GM23338 (cell line): ENCODE measurements around the gene CORO2A. TPM values are rescaled to one million over a fixed set of nuclear protein-coding genes. Genes with fewer than 3 reads are reported as not detected.

ENCODE experiments used
- ATAC-seq: fragments of 200-7000 bp; cut with Tn5 transposase; 3 replicates; pipeline ENCODE4 v1.9.1; 2020
- DNase-seq: peaks from one replicate; pipeline ENCODE4 v3.0.0-alpha.2; 2015; ENCODE audit warnings: low spot score
- H2AFZ ChIP-seq: fragments of 200-600 bp; sonication (generic); 2 replicates; pipeline ENCODE4 v1.8.0; 2016; ENCODE audit warnings: antibody characterized with exemption, mild to moderate bottlenecking, moderate library complexity
- H3F3A ChIP-seq: fragments of 200-600 bp; sonication (generic); replicated peaks from 2 replicates; pipeline ENCODE4 v1.8.0; 2017; ENCODE audit warnings: antibody characterized with exemption, mixed run types, low read depth
- H3K27ac ChIP-seq: fragments of 200-600 bp; sonication (generic); 2 replicates; pipeline ENCODE4 v1.6.1; 2016; ENCODE audit warnings: low read depth
- H3K27me3 ChIP-seq: fragments of 200-600 bp; sonication (generic); 2 replicates; pipeline ENCODE4 v1.8.0; 2016; ENCODE audit warnings: mild to moderate bottlenecking, mixed run types, moderate library complexity; ENCODE audit not compliant: insufficient read depth
- H3K36me3 ChIP-seq: fragments of 200-600 bp; sonication (generic); 2 replicates; pipeline ENCODE4 v1.8.0; 2016; ENCODE audit warnings: mild to moderate bottlenecking; ENCODE audit not compliant: insufficient read depth
- H3K4me1 ChIP-seq: fragments of 200-600 bp; sonication (generic); 2 replicates; pipeline ENCODE4 v1.8.0; 2016; ENCODE audit warnings: mild to moderate bottlenecking, moderate library complexity; ENCODE audit not compliant: insufficient read depth
- H3K4me2 ChIP-seq: fragments of 200-600 bp; sonication (generic); 2 replicates; pipeline ENCODE4 v1.7.1; 2017; ENCODE audit warnings: mixed run types
- H3K4me3 ChIP-seq: fragments of 200-600 bp; sonication (generic); 2 replicates; pipeline ENCODE4 v1.6.1; 2016; ENCODE audit warnings: mixed run types
- H3K79me2 ChIP-seq: fragments of 200-600 bp; sonication (generic); replicated peaks from 2 replicates; pipeline ENCODE4 v1.8.0; 2017; ENCODE audit warnings: mild to moderate bottlenecking; ENCODE audit not compliant: insufficient read depth
- H3K9me2 ChIP-seq: fragments of 200-600 bp; sonication (generic); 2 replicates; pipeline ENCODE4 v1.8.0; 2017; ENCODE audit not compliant: insufficient read depth
- H4K20me1 ChIP-seq: fragments of 200-600 bp; sonication (generic); replicated peaks from 2 replicates; pipeline ENCODE4 v1.8.0; 2017; ENCODE audit warnings: mild to moderate bottlenecking; ENCODE audit not compliant: insufficient read depth
- H3K27ac Mint-ChIP-seq: 2 replicates; pipeline ENCODE4 v1.8.0; 2020; ENCODE audit warnings: inconsistent platforms, mild to moderate bottlenecking, moderate library complexity, mixed read lengths
- H3K27me3 Mint-ChIP-seq: 3 replicates; pipeline ENCODE4 v1.8.0; 2022; ENCODE audit warnings: low read depth, mild to moderate bottlenecking, moderate library complexity, mixed read lengths, inconsistent platforms; ENCODE audit not compliant: insufficient read depth, poor library complexity
- H3K36me3 Mint-ChIP-seq: 3 replicates; pipeline ENCODE4 v1.8.0; 2021; ENCODE audit warnings: low read depth, mild to moderate bottlenecking, inconsistent platforms, moderate library complexity, mixed read lengths
- H3K4me1 Mint-ChIP-seq: 3 replicates; pipeline ENCODE4 v1.8.0; 2020; ENCODE audit warnings: mild to moderate bottlenecking, inconsistent platforms, mixed read lengths
- H3K4me3 Mint-ChIP-seq: 3 replicates; pipeline ENCODE4 v1.8.0; 2021; ENCODE audit warnings: moderate library complexity, mild to moderate bottlenecking, inconsistent platforms, mixed read lengths
- H3K9me3 Mint-ChIP-seq: 3 replicates; pipeline ENCODE4 v1.8.0; 2020; ENCODE audit warnings: moderate library complexity, mild to moderate bottlenecking, inconsistent platforms, mixed read lengths
- CREB1 ChIP-seq: fragments of 250-450 bp; sonication (Bioruptor Pico); IDR thresholded peaks from 2 replicates; pipeline ENCODE4 v1.5.0; 2020; ENCODE audit warnings: low read depth, mild to moderate bottlenecking, moderate library complexity
- ETS1 ChIP-seq: IDR thresholded peaks from 2 replicates; pipeline ENCODE4 v1.6.1; 2016; ENCODE audit warnings: antibody characterized with exemption
- EZH2 ChIP-seq: fragments of 200-600 bp; sonication (generic); IDR thresholded peaks from one replicate; pipeline ENCODE4 v1.8.0; 2017; ENCODE audit warnings: antibody characterized with exemption, mild to moderate bottlenecking, low read depth; ENCODE audit not compliant: unreplicated experiment
- EZH2phosphoT487 ChIP-seq: fragments of 200-600 bp; sonication (generic); IDR thresholded peaks from one replicate; pipeline ENCODE4 v1.8.1; 2018; ENCODE audit warnings: antibody characterized with exemption; ENCODE audit not compliant: unreplicated experiment
- JUNB ChIP-seq: IDR thresholded peaks from one replicate; pipeline ENCODE4 v1.6.1; 2016; ENCODE audit warnings: antibody characterized with exemption; ENCODE audit not compliant: unreplicated experiment
- NANOG ChIP-seq: IDR thresholded peaks from 2 replicates; pipeline ENCODE4 v1.6.1; 2016; ENCODE audit warnings: antibody characterized with exemption, borderline replicate concordance
- POLR2AphosphoS5 ChIP-seq: IDR thresholded peaks from 2 replicates; pipeline ENCODE4 v1.6.1; 2016; ENCODE audit warnings: antibody characterized with exemption, low read depth
- STAT1 ChIP-seq: IDR thresholded peaks from one replicate; pipeline ENCODE4 v1.6.1; 2016; ENCODE audit warnings: antibody characterized with exemption; ENCODE audit not compliant: unreplicated experiment
- ZNF114 ChIP-seq: fragments of 250-450 bp; sonication (Bioruptor Pico); IDR thresholded peaks from 2 replicates; pipeline ENCODE4 v1.5.0; 2020; ENCODE audit warnings: mild to moderate bottlenecking, moderate library complexity
- ZNF331 ChIP-seq: fragments of 250-450 bp; sonication (Bioruptor Pico); IDR thresholded peaks from 2 replicates; pipeline ENCODE4 v1.5.0; 2020; ENCODE audit warnings: low read depth, mild to moderate bottlenecking, moderate library complexity
- polyA plus RNA-seq: library from polyadenylated mRNA; unstranded; fragments of >200 nt; fragmentation: Nextera tagmentation; extraction: Ambion mirVana; gene quantifications from 2 replicates; pipeline ENCODE4 v1.2.1, GENCODE V29; 2016
- total RNA-seq: library from RNA; depleted of rRNA; stranded (reverse); fragments of >200 nt; shearing (Covaris generic); gene quantifications from 2 replicates; pipeline ENCODE4 v1.2.3, GENCODE V29; 2014
- TF ChIP-seq, protein P1 (sequence below), 2 experiments: fragments of 200-600 bp in 1 of 2; sonication (generic) in 1 of 2; conservative IDR thresholded peaks; 2 replicates each; pipeline versions ENCODE4 v1.5.1 to v1.6.1; 2016 to 2017; ENCODE audit warnings: antibody characterized with exemption in 2 of 2, low read depth in 2 of 2, mild to moderate bottlenecking in 2 of 2, moderate library complexity in 1 of 2
- TF ChIP-seq, protein P2 (sequence below): fragments of 250-450 bp; sonication (Bioruptor Pico); IDR thresholded peaks from 2 replicates; pipeline ENCODE4 v1.5.0; 2020; ENCODE audit warnings: mild to moderate bottlenecking, moderate library complexity

The CORO2A gene
- total and polyA plus RNA-seq, 2 experiments from 2014 or later = 12.9 to 27.6 TPM

GRCh38 chr9:98094851-98095250 lies 97.6 kb downstream of the CORO2A start (continued):
- TF ChIP-seq, protein P1, sequence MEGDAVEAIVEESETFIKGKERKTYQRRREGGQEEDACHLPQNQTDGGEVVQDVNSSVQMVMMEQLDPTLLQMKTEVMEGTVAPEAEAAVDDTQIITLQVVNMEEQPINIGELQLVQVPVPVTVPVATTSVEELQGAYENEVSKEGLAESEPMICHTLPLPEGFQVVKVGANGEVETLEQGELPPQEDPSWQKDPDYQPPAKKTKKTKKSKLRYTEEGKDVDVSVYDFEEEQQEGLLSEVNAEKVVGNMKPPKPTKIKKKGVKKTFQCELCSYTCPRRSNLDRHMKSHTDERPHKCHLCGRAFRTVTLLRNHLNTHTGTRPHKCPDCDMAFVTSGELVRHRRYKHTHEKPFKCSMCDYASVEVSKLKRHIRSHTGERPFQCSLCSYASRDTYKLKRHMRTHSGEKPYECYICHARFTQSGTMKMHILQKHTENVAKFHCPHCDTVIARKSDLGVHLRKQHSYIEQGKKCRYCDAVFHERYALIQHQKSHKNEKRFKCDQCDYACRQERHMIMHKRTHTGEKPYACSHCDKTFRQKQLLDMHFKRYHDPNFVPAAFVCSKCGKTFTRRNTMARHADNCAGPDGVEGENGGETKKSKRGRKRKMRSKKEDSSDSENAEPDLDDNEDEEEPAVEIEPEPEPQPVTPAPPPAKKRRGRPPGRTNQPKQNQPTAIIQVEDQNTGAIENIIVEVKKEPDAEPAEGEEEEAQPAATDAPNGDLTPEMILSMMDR (conservative IDR thresholded peaks at IDR 0.05; ENCODE audit: low read depth in 2 of 2) = no peak
- no peak for TF ChIP-seq ZNF114 (CRISPR knock-in tag)

DNA sequence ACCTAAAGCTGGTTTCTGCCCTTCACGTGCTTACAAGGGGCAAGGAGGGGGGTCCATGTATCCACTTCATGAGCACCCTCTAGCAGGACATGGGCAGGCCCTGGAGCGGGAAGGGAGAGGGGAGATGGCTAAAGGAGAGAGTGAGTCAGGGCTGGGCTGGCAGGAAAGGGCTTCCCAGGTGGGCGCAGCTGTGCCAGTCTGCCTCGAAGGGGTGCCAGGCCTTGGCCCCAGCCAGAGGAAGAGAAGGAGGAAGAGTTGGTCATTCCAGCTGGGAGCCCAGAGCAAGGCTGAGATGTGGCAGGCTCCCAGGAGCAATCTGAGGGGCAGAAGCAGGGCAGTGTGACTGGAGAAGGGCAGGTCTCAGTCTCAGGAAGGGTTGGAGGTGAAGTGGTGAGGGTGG lies 98.1 kb downstream of the CORO2A start:
- Histone ChIP-seq H3K4me3 (no peak overlapping the region), H3K9me2 (no peaks in the 10 kb centered on the region), H3K27me3 (no peaks in the 10 kb centered on the region), H2AFZ (no peak overlapping the region), H3K4me1 (peaks cover 18% of the 10 kb centered on the region), H3K27ac (no peak overlapping the region), H3K79me2 (no peaks in the 10 kb centered on the region), H3F3A (no peaks in the 10 kb centered on the region), H3K4me2 (no peak overlapping the region), H4K20me1 (no peaks in the 10 kb centered on the region), H3K36me3 (no peaks in the 10 kb centered on the region)
- Mint-ChIP-seq H3K27me3 (peaks cover 27% of the 10 kb centered on the region), H3K27ac (no peak overlapping the region), H3K9me3 (no peaks in the 10 kb centered on the region), H3K4me3 (no peak overlapping the region), H3K36me3 (peaks cover 12% of the 10 kb centered on the region), H3K4me1 (peaks cover 34% of the 10 kb centered on the region)
- DNase-seq (no peak), ATAC-seq (no peak)
- TF ChIP-seq JUNB (no peak), CREB1 (no peak), EZH2phosphoT487 (no peak), ZNF331 (CRISPR knock-in tag) (no peak), STAT1 (no peak), POLR2AphosphoS5 (no peak), ZNF114 (CRISPR knock-in tag) (no peak), NANOG (no peak), EZH2 (no peak), ETS1 (no peak)
- TF ChIP-seq, protein P2, sequence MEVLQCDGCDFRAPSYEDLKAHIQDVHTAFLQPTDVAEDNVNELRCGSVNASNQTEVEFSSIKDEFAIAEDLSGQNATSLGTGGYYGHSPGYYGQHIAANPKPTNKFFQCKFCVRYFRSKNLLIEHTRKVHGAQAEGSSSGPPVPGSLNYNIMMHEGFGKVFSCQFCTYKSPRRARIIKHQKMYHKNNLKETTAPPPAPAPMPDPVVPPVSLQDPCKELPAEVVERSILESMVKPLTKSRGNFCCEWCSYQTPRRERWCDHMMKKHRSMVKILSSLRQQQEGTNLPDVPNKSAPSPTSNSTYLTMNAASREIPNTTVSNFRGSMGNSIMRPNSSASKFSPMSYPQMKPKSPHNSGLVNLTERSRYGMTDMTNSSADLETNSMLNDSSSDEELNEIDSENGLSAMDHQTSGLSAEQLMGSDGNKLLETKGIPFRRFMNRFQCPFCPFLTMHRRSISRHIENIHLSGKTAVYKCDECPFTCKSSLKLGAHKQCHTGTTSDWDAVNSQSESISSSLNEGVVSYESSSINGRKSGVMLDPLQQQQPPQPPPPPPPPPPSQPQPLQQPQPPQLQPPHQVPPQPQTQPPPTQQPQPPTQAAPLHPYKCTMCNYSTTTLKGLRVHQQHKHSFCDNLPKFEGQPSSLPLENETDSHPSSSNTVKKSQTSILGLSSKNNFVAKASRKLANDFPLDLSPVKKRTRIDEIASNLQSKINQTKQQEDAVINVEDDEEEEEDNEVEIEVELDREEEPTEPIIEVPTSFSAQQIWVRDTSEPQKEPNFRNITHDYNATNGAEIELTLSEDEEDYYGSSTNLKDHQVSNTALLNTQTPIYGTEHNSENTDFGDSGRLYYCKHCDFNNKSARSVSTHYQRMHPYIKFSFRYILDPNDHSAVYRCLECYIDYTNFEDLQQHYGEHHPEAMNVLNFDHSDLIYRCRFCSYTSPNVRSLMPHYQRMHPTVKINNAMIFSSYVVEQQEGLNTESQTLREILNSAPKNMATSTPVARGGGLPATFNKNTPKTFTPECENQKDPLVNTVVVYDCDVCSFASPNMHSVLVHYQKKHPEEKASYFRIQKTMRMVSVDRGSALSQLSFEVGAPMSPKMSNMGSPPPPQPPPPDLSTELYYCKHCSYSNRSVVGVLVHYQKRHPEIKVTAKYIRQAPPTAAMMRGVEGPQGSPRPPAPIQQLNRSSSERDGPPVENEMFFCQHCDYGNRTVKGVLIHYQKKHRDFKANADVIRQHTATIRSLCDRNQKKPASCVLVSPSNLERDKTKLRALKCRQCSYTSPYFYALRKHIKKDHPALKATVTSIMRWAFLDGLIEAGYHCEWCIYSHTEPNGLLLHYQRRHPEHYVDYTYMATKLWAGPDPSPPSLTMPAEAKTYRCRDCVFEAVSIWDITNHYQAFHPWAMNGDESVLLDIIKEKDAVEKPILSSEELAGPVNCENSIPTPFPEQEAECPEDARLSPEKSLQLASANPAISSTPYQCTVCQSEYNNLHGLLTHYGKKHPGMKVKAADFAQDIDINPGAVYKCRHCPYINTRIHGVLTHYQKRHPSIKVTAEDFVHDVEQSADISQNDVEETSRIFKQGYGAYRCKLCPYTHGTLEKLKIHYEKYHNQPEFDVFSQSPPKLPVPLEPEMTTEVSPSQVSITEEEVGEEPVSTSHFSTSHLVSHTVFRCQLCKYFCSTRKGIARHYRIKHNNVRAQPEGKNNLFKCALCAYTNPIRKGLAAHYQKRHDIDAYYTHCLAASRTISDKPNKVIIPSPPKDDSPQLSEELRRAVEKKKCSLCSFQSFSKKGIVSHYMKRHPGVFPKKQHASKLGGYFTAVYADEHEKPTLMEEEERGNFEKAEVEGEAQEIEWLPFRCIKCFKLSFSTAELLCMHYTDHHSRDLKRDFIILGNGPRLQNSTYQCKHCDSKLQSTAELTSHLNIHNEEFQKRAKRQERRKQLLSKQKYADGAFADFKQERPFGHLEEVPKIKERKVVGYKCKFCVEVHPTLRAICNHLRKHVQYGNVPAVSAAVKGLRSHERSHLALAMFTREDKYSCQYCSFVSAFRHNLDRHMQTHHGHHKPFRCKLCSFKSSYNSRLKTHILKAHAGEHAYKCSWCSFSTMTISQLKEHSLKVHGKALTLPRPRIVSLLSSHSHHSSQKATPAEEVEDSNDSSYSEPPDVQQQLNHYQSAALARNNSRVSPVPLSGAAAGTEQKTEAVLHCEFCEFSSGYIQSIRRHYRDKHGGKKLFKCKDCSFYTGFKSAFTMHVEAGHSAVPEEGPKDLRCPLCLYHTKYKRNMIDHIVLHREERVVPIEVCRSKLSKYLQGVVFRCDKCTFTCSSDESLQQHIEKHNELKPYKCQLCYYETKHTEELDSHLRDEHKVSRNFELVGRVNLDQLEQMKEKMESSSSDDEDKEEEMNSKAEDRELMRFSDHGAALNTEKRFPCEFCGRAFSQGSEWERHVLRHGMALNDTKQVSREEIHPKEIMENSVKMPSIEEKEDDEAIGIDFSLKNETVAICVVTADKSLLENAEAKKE (CRISPR knock-in tag) = no peak
- TF ChIP-seq, protein P1 (conservative IDR thresholded peaks at IDR 0.05; ENCODE audit: low read depth in 2 of 2) = no peak
